GM19455 (cell line): ENCODE results near the gene RASEF.
"Not testable (repeated sequence)": the region's sequence is repeated elsewhere in the genome, so short reads cannot be mapped to it uniquely, and the experiment has no call there.

Experiments used
- ATAC-seq: cut with Tn5 transposase; IDR thresholded peaks from one replicate; pipeline ENCODE4 v1.9.1; 2021; ENCODE audit not compliant: unreplicated experiment

RASEF gene

DNA sequence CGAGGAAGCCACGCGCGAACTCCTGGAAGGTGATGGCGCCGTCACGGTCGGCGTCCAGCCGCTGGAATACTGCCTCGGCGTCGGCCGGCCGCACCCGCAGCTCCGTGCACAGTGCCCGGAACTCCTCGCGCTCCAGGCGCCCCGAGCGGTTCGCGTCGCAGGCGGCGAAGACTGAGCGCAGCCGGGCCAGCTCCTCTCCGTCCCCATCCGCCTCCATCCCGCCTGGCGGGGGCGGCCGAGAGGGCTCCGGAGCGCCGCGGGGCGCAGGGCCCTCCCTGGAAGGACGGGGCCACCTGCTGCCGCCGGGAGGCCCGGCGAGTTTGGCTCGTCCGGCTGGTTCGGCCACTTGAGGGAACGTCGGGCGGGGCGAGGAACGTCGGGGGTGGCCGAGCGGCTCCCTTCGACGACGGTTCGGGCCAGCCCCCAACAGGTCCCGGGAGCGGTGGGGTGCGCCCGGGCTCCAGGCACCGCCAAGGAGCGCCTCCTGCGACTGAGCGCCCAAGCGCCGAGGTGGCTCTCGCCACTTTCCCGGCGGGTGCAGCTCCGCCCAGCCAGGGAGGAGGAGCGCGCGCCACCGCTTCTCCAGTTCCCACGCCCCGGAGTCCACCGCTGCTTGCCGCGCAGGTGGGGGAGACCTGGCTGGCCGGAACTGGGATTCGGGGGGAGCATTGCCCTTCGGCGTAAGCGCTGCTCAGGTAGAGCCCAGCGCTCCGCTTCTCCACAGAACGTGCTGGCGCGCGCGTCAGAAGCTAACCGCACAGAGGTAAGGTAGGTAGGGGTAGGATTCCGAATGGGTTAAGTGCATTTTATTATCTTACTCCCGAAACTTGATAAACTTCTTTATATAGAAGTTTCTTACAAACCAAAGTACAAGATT lies at the start of gene RASEF:
Gene RASEF, minus strand, starts transcription at position 492 of the 877 bp plus-strand sequence. Its CDS starts 275 bp downstream, at position 217.
- no peak for ATAC-seq

- no peak for ATAC-seq
Observed at GRCh38 chr9:83111169-83111568, 48.2 kb upstream of the RASEF start.

DNA sequence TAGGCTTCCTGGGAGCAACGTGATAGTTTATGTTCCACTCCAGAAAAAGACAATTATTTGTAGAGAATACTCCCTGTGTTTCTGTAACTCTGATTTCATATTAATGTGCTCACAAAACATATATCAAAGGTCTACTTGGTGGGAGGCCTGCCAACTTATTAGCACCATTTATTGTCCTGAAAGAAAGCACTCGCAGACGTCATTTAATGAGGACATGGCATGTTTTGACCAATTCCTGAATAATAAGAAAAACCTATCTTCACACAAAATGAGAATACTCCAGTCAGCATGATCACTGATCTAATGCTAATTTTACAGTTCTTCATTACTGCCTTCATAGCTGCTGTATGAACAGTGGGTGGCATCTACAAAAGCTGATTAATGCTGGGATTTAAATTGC lies 46.4 kb upstream of the RASEF start:
- ATAC-seq, result no peak

DNA sequence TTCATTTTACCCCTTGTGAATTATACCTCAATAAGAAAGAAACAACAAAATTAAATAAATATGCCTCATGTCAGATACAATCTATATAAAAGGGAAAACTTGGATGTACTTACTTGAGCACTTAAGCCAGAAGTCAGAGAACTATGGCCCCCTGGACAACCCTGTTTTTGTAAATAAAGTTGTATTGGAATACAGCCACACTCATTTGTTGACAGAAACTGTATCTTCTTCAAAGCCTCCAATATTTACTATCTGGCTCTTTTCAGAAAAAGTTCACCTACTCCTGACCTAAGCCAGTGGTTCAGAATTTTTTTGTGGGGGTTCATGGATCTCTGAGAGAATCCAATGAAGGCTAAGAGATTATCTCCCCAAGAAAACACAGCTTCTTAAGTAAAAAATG lies 45.3 kb upstream of the RASEF start:
- ATAC-seq, result no peak

DNA sequence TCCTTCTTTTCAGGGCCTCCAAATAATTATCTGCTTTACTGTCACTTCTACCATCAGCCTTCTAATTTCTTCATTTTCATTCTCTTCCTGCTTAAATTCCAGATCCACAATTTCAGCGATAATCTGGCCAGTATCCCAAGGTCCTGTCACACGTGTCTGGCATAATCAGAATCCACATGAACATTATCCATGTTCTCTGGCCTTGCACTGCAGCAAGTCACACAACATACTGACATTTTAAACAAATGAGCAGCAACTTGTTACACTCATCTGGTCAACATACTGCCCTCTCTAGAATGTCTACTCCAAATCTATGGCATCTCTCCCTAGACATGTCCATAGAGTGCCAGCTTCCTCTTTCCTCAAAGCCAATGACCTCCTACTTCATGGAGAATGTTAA lies 43.8 kb upstream of the RASEF start:
- no peak for ATAC-seq

GRCh38 chr9:83106263-83106662 lies 43.3 kb upstream of the RASEF start:
- ATAC-seq, result no peak

DNA sequence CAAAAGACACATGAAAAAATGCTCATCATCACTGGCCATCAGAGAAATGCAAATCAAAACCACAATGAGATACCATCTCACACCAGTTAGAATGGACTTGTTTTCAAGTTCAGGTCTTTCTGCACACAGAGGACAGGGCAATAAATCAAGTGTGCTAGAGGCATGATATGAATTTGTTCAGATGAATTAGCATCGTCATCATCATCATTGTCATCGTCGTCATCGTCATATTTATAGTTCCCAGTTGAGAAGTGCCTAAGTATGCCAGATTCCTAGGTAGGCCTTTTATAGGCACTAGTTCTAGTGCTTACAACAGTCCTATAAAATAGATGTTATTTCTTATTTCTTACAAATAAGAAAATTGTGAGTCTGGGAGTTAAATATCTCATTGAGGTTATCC lies 34.7 kb upstream of the RASEF start:
- no peak for ATAC-seq

- not testable (repeated sequence) for ATAC-seq
Observed at GRCh38 chr9:83093311-83093710, 30.4 kb upstream of the RASEF start.

DNA sequence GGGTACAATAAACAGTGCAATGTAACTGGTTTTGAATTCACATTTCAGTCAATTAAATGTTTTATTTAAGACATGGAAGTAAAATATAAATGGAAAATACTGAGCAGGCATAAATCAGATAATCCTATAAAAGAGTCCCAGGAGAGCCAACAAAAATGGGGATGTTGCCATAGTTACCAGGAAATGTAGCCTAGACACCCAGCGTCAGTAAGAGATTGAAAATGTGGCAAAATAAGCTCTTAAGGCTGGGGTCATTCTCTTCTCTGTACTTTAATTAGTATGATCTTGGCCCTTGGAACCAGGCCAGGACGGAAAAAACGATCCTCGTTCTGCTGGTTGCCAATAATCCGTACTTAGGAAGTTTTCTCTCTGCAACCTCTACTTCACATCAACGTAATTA lies 18.9 kb upstream of the RASEF start:
- no peak for ATAC-seq

- ATAC-seq, result no peak
Observed at GRCh38 chr9:83081010-83081409, 18.1 kb upstream of the RASEF start.

DNA sequence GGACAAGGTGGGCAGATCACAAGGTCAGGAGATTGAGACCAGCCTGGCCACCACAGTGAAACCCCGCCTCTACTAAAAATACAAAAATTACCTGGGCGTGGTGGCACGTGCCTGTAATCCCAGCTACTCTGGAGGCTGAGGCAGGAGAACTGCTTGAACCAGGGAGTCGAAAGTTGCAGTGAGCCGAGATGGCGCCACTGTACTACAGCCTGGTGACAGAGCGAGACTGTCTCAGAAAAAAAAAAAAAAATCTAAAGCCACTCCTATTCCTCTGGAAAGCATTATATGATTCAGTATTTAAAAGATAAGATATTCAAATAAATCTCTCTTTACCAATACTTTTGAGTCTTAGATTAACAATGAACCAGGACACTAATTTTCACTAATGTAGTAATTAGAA lies 13.0 kb upstream of the RASEF start:
- not testable (repeated sequence) for ATAC-seq

DNA sequence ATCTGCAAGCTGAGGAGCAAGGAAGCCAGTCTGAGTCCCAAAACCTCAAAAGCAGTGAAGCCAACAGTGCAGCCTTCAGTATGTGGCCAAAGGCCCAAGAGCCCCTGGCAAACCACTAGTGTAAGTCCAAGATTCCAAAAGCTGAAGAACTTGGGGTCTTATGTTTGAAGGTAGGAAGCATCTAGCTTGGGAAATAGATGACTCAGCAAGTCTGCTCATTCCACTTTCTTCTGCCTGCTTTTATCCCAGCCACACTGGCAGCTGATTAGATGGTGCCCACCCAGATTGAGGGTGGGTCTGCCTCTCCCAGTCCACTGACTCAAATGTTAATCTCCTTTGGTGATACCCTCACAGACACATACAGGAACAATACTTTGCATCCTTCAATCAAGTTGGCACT lies 9.6 kb upstream of the RASEF start:
- ATAC-seq, result not testable (repeated sequence)

DNA sequence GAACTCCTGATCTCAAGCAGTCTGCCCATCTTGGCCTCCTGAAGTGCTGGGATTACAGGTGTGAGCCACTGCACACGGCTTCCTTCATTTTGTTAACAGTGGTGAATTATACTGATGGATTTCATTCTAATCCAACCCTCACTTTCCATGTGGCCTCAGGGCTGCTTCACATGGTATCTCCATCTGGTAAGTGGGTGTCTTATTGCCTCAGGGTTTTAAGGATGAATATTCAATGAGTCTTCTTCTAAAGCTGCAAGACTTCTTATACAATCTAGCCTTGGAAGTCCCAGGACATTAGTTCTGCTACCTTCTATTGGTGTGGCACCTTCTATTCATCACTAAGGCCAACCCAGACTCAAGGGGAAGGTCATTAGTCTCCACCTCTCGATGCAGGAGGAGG lies 8.7 kb upstream of the RASEF start:
- ATAC-seq, result no peak

- ATAC-seq, result no peak
Observed at GRCh38 chr9:83070261-83070660, 7.3 kb upstream of the RASEF start.

DNA sequence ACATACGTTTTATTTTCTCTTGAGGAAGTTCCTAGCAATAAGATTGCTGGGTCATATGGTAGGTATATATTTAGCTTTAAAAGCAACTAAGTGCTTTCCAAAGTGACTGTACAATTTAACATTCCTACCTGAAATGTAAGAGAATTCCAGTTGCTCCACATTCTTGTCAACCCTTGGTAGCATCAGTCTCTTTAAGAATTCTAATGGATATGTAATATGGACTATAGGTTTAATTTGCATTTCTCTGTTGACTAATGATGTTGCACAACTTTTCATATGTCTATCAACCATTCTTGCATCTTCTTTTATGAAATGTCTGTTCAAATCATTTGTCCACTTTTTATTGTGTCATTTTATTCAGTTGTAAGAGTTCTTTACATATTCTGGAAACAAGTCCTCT lies 6.7 kb upstream of the RASEF start:
- ATAC-seq, result no peak

DNA sequence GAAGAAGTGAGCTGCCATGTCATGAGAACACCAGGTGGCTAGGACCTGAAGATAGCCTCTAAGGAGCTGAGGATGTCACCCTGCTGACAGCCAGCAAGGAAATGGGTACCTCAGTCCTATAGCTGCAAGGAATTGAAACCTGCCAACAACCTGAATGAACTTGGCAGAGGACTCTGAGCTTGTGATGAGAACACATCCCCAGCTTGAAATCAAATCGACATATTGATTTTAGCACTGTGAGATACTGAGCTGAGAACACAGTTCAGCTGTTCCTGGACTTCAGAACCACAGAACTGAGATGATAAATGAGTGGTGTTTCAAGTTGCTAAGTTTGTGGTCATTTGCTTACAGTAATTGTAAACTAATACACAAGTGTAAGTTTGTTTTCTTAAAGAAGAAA lies 5.5 kb upstream of the RASEF start:
- no peak for ATAC-seq

- no peak for ATAC-seq
Observed at GRCh38 chr9:83067579-83067978, 4.6 kb upstream of the RASEF start.

GRCh38 chr9:83066771-83067170 lies 3.8 kb upstream of the RASEF start:
- ATAC-seq, result no peak

DNA sequence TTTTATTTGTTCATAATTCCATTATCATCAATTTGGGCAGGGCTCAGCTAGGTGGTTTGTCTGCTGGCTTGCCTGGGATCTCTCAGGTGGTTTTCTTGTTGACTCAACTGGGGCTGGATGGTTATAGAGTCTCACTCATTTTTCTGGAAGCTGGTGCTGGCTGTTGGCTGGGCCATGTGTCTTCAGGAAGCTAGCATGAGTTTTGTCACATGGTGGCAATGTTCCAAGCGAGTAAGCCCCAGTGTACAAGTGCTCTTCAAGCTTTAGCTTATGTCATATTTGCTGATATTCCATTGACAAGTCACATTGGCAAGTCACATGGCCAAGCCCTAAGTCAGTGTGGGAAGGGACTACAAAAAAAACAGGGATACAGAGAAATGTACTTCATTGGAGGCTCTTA lies 2.3 kb upstream of the RASEF start:
- no peak for ATAC-seq

DNA sequence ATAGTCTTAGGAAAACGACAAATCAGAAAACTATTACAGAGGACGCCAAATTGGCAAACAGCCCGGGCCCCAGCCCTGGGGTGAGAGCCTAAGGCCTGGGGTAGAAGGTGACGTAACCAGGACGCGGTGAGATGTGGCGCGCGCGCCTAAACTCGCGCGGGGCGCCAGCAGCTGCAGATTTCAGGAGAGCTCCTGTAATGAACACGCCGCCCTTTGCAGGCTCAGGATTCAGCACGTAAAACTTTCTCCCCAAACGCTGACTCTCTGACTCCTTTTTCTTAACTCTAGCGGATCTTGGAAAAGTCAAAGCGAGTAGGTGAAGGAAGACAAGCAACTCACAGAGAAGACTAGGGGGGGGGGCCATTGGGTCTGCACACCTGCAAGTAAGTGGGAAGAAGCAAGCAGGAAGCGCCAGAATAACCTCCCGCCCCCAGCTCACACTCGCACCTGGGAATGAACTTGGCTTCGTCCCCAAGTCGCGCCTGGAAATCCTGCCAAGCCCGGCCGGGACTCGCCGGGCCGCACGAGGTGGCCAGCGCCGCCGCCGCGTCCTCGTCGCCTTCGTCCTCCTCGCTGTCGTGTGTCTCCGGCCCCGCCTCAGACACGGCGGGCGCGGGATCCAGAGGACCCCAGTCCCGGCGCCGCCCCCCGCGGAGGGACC lies 822 bp downstream of the RASEF start:
- ATAC-seq, result no peak

- ATAC-seq, result no peak
Observed at GRCh38 chr9:83061036-83061435, 1.9 kb downstream of the RASEF start.

- no peak for ATAC-seq
Observed at GRCh38 chr9:83060556-83060955, 2.4 kb downstream of the RASEF start.
